ENCODE results near the gene FOXP2.
"Not testable (repeated sequence)": the region's sequence is repeated elsewhere in the genome, so short reads cannot be mapped to it uniquely, and the experiment has no call there.

FOXP2 gene

GRCh38 chr7:114548081-114548980, 133.7 kb downstream of the FOXP2 start:
- no peak for DNase-seq (ENCODE audit: low spot score)
- H3K27ac ChIP-seq: no peak overlapping the region
- no peak for TF ChIP-seq CTCF (IDR thresholded peaks at IDR 0.05)
- no peak overlapping the region for H3K4me3 ChIP-seq

GRCh38 chr7:114554781-114555537, 140.3 kb downstream of the FOXP2 start:
- no peak for DNase-seq (ENCODE audit: low spot score)
- Histone ChIP-seq H3K27ac (no peak overlapping the region), H3K4me3 (no peak overlapping the region)
- TF ChIP-seq CTCF (IDR thresholded peaks at IDR 0.05): no peak

GRCh38 chr7:114567416-114567815, 152.8 kb downstream of the FOXP2 start:
- no peak overlapping the region for H3K27ac ChIP-seq
- TF ChIP-seq CTCF (IDR thresholded peaks at IDR 0.05): no peak
- H3K4me3 ChIP-seq: no peak overlapping the region
- no peak for DNase-seq (ENCODE audit: low spot score)

GRCh38 chr7:114569220-114569619, 154.6 kb downstream of the FOXP2 start:
- no peak for TF ChIP-seq CTCF (IDR thresholded peaks at IDR 0.05)
- Histone ChIP-seq H3K4me3 (no peak overlapping the region), H3K27ac (no peak overlapping the region)
- no peak for DNase-seq (ENCODE audit: low spot score)

- Histone ChIP-seq H3K27ac (no peak overlapping the region), H3K4me3 (no peak overlapping the region)
- no peak for TF ChIP-seq CTCF (IDR thresholded peaks at IDR 0.05)
- no peak for DNase-seq (ENCODE audit: low spot score)
Observed at GRCh38 chr7:114574384-114574783, 159.8 kb downstream of the FOXP2 start.

GRCh38 chr7:114575098-114575497, 160.5 kb downstream of the FOXP2 start:
- H3K27ac ChIP-seq: no peak overlapping the region
- DNase-seq (ENCODE audit: low spot score): no peak
- H3K4me3 ChIP-seq: no peak overlapping the region
- no peak for TF ChIP-seq CTCF (IDR thresholded peaks at IDR 0.05)

GRCh38 chr7:114580963-114581362, 166.3 kb downstream of the FOXP2 start:
- H3K4me3 ChIP-seq; DNase-seq (ENCODE audit: low spot score); H3K27ac ChIP-seq: not testable (repeated sequence)
